Measurements from ENCODE around the gene EPM2A. TPM values are rescaled to one million over a fixed set of nuclear protein-coding genes. Genes with fewer than 3 reads are reported as not detected.

Gene EPM2A
- total and polyA plus RNA-seq, 2 donors (not counting 3 experiments of a cell fraction or from before 2014, with no cell fraction given), result 3.1 to 4.8 TPM

- Histone ChIP-seq H2AFZ (ENCODE audit: low read depth, low read length) (no peak overlapping the region), H3K4me3 (replicated peaks in 1 of 3; ENCODE audit: insufficient read depth in 1 of 3, low read depth in 1 of 3, low read length in 3 of 3) (no peak overlapping the region), H3K79me2 (ENCODE audit: control insufficient read depth, insufficient read depth, low read length) (no peaks in the 10 kb centered on the region), H3K9me3 (replicated peaks; ENCODE audit: control insufficient read depth, insufficient read depth, low read length) (no peaks in the 10 kb centered on the region), H3K27me3 (ENCODE audit: control insufficient read depth in 2 of 2, insufficient read depth in 2 of 2, low read length in 2 of 2) (no peaks in the 10 kb centered on the region), H3K36me3 (ENCODE audit: control insufficient read depth in 2 of 2, extremely low read depth in 1 of 2, insufficient read depth in 2 of 2, low read length in 2 of 2) (no peaks in the 10 kb centered on the region), H3K27ac (ENCODE audit: insufficient read depth, low read depth, low read length) (no peak overlapping the region), H3K4me1 (ENCODE audit: control insufficient read depth, extremely low read depth, insufficient read depth, low read length) (peaks cover 18% of the 10 kb centered on the region), H3K4me2 (ENCODE audit: insufficient read depth, low read length) (no peak overlapping the region), H3K9ac (replicated peaks; ENCODE audit: extremely low read depth, insufficient read depth, low read length) (no peak overlapping the region), H4K20me1 (replicated peaks; ENCODE audit: control insufficient read depth, extremely low read depth, insufficient read depth, low read length) (no peaks in the 10 kb centered on the region), H3K9me1 (replicated peaks; ENCODE audit: control insufficient read depth, extremely low read depth, insufficient read depth, low read length) (no peaks in the 10 kb centered on the region)
- dilution Hi-C loops (cut with MboI; ENCODE audit: extremely low pct_ligation_motif_present, low sequenced_read_pairs) (no loop called here), intact Hi-C loops (cut with micrococcal nuclease) (loop anchor here (10.0 kb wide), 1 partner anchor 812 kb away; the partner anchor contains the start of gene RAB32)
- TF ChIP-seq CTCF (IDR thresholded peaks at IDR 0.05; ENCODE audit: extremely low read depth in 1 of 2, insufficient read depth in 1 of 2, low read depth in 1 of 2, low read length in 2 of 2), result no peak
- no peak for TF ChIP-seq JUN (IDR thresholded peaks at IDR 0.05; ENCODE audit: borderline replicate concordance, insufficient read depth, insufficient read length, low read depth)
- TF ChIP-seq POLR2AphosphoS5 (IDR thresholded peaks at IDR 0.05; ENCODE audit: insufficient read depth, low read depth, low read length), result no peak
- TF ChIP-seq FOS (IDR thresholded peaks at IDR 0.05; ENCODE audit: borderline replicate concordance, insufficient read depth, low read length), result no peak
- TF ChIP-seq POLR2A (IDR thresholded peaks at IDR 0.05; ENCODE audit: low read depth, low read length), result no peak
- no peak for TF ChIP-seq MAX (IDR thresholded peaks at IDR 0.05; ENCODE audit: insufficient read depth, insufficient read length)
- TF ChIP-seq GATA2 (IDR thresholded peaks at IDR 0.05; ENCODE audit: insufficient read depth, insufficient read length, low read depth, low read length), result no peak
- TF ChIP-seq MYC (IDR thresholded peaks at IDR 0.05; ENCODE audit: low read depth, low read length), result no peak
- TF ChIP-seq EZH2 (IDR thresholded peaks at IDR 0.05; ENCODE audit: borderline replicate concordance, low read depth, low read length, severe bottlenecking), result no peak
- no TSS peak for BruUV-seq (replicated peaks)
- no peak for DNase-seq (ENCODE audit: low read depth, low spot score)
- FAIRE-seq, result no peak
- ChIA-PET POLR2A (interaction anchor here (0.9 kb wide), 1 partner anchor 82 kb away, joined by 3 read pairs; the partner anchor contains the start of gene FBXO30), CTCF (interaction anchor here (1.0 to 2.5 kb wide), 3 partner anchors 12 to 155 kb away, joined by 3 to 9 read pairs (median 5); no protein-coding TSS in a partner anchor)
Measured at GRCh38 chr6:145733207-145733606, 2.1 kb downstream of the EPM2A start.
